ENCODE data around the gene FTSJ1.

The FTSJ1 gene

DNA sequence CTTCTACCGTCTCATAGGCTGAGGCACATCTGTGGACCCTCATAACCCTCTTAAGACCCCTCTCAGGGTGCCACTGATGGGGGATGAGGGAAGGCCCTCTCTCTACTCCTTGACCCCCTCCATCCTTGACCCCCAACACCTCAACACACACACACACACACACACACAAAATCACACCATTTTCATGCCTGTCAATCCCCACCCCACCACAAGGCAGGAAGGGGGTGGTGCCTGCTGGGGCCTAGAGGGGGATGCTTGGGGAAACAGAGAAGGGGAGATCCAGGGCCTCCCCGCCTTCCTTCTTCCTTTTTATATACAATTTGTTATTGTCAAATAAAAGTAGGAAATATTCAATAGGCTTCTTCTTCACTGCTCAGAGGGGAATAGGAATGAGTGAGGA is 44.5 kb downstream of the FTSJ1 start:
- ATAC-seq (ENCODE audit: insufficient read depth, low read depth) (no peak), DNase-seq (peak; percentile 33)
- Histone ChIP-seq H3K9ac (ENCODE audit: low read depth, low read length) (no peak overlapping the region), H3K79me2 (ENCODE audit: insufficient read depth, low read length) (peaks cover 29% of the 10 kb centered on the region), H3K4me3 (ENCODE audit: low read depth in 1 of 2, low read length in 2 of 2) (no peak overlapping the region), H3K9me3 (ENCODE audit: insufficient read depth, low read length, severe bottlenecking) (no peaks in the 10 kb centered on the region), H3K4me1 (ENCODE audit: insufficient read depth, low read length) (peaks cover 37% of the 10 kb centered on the region), H3K27me3 (ENCODE audit: insufficient read depth, low read length, poor library complexity) (no peaks in the 10 kb centered on the region), H3K4me2 (ENCODE audit: insufficient read depth, low read length) (peak overlapping the region; percentile 79; the same call in 1 of the 2 replicates), H3K27ac (ENCODE audit: low read length) (no peak overlapping the region), H2AFZ (ENCODE audit: low read depth, low read length) (peak overlapping the region; percentile 75), H3K36me3 (ENCODE audit: insufficient read depth, low read length) (peaks cover 10% of the 10 kb centered on the region), H4K20me1 (ENCODE audit: insufficient read depth, low read length) (no peaks in the 10 kb centered on the region)
- no peak for TF ChIP-seq EZH2 (IDR thresholded peaks at IDR 0.05; ENCODE audit: borderline replicate concordance, low read depth, low read length, severe bottlenecking)
- TF ChIP-seq, protein P1, sequence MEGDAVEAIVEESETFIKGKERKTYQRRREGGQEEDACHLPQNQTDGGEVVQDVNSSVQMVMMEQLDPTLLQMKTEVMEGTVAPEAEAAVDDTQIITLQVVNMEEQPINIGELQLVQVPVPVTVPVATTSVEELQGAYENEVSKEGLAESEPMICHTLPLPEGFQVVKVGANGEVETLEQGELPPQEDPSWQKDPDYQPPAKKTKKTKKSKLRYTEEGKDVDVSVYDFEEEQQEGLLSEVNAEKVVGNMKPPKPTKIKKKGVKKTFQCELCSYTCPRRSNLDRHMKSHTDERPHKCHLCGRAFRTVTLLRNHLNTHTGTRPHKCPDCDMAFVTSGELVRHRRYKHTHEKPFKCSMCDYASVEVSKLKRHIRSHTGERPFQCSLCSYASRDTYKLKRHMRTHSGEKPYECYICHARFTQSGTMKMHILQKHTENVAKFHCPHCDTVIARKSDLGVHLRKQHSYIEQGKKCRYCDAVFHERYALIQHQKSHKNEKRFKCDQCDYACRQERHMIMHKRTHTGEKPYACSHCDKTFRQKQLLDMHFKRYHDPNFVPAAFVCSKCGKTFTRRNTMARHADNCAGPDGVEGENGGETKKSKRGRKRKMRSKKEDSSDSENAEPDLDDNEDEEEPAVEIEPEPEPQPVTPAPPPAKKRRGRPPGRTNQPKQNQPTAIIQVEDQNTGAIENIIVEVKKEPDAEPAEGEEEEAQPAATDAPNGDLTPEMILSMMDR (IDR thresholded peaks at IDR 0.05; ENCODE audit: borderline replicate concordance, extremely low read depth, low read length, poor library complexity, severe bottlenecking): no peak

DNA sequence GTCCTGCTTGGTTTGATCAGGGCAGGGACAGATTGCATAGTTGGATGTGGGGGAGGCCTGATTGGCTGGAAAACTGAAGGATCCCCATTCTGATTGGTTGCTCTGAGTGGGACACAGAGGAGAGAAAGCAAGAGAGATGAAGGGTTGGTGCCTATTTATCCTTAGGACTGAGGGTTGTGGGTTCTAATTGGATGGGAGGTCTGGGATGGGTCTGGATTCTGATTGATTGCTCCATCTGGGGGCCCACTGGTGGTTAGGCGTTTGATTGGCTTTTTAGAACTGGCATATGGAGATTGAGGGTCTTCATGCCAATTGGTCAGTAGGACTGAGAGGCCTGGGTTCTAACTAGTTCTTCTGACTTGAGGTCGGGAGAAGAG is 45.0 kb downstream of the FTSJ1 start:
- H3K4me1 ChIP-seq (ENCODE audit: insufficient read depth, low read length): peaks cover 37% of the 10 kb centered on the region
- TF ChIP-seq, protein P1 (IDR thresholded peaks at IDR 0.05; ENCODE audit: borderline replicate concordance, extremely low read depth, low read length, poor library complexity, severe bottlenecking): no peak
- no peak for TF ChIP-seq EZH2 (IDR thresholded peaks at IDR 0.05; ENCODE audit: borderline replicate concordance, low read depth, low read length, severe bottlenecking)
- ATAC-seq (ENCODE audit: insufficient read depth, low read depth): no peak
- H3K36me3 ChIP-seq (ENCODE audit: insufficient read depth, low read length): peaks cover 10% of the 10 kb centered on the region
- H4K20me1 ChIP-seq (ENCODE audit: insufficient read depth, low read length): no peaks in the 10 kb centered on the region
- peaks cover 29% of the 10 kb centered on the region for H3K79me2 ChIP-seq (ENCODE audit: insufficient read depth, low read length)
- DNase-seq: no peak
- H3K9ac ChIP-seq (ENCODE audit: low read depth, low read length): peak overlapping the region; percentile 72
- H3K4me3 ChIP-seq (ENCODE audit: low read depth in 1 of 2, low read length in 2 of 2): peak overlapping the region; percentile 13 to 85; a peak in 3 of 4 replicates
- peak overlapping the region; percentile 86 for H3K27ac ChIP-seq (ENCODE audit: low read length)
- no peaks in the 10 kb centered on the region for H3K9me3 ChIP-seq (ENCODE audit: insufficient read depth, low read length, severe bottlenecking)
- peak overlapping the region; percentile 75 for H2AFZ ChIP-seq (ENCODE audit: low read depth, low read length)
- no peaks in the 10 kb centered on the region for H3K27me3 ChIP-seq (ENCODE audit: insufficient read depth, low read length, poor library complexity)
- H3K4me2 ChIP-seq (ENCODE audit: insufficient read depth, low read length): peak overlapping the region; percentile 79

DNA sequence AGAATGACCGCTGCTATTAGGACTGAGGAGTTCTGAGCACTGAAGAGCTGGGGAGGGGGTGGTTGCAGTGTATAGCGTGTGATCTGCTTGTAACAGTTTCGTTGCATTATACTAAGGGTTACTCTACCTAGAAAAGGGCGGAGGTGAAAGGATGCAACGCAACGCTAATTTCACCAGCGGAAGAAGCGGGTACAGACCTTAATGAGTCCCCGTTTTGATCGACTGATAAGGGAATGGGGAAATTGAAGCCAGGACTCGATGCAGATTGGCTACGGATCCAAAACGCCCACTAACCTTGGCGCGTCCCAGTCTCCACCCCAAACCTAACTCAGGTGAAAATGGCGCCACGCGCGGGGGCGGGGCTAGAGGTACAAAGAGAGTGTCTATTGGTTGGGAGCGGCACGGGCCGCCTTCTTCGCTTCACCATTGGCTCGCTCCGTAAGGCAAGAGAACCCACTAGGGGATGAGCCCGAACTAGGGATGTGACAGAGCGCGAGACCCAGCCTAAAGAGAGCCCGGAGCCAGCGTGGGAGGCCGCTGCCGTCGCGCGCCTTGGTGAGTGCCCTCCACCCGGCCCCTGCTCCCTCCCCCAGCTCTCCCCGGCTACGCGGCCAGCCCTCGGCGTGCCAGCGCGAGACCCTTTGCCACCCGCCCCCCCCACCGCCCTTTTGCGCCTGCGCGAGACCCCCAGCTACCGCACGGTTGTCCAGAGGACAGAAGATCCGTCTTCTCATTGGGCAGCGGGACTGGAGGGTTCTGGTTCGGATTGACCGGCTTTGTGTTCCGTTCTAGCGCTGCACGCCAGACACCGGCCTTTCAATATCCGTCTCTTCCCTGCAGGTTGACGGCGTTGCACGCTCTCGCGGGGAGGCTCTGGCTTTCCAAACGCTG is 45.6 kb downstream of the FTSJ1 start, which contains the start of gene EBP:
TSS of gene EBP (plus strand) at position 456 of the 891 bp plus-strand sequence. CDS start 1,964 bp downstream, outside the sequence.
- TF ChIP-seq EZH2 (IDR thresholded peaks at IDR 0.05; ENCODE audit: borderline replicate concordance, low read depth, low read length, severe bottlenecking): no peak
- TF ChIP-seq, protein P1 (IDR thresholded peaks at IDR 0.05; ENCODE audit: borderline replicate concordance, extremely low read depth, low read length, poor library complexity, severe bottlenecking): no peak

More for the DNA sequence above, 45.6 kb downstream of the FTSJ1 start, which contains the start of gene EBP:
- peak within 1 kb of the TSS; percentile 85 for H2AFZ ChIP-seq (ENCODE audit: low read depth, low read length)
- H3K36me3 ChIP-seq (ENCODE audit: insufficient read depth, low read length): peaks cover 13% of the 10 kb centered on the region
- H3K4me2 ChIP-seq (ENCODE audit: insufficient read depth, low read length): peak within 1 kb of the TSS; percentile 79
- peak within 1 kb of the TSS; percentile 52 to 85; a peak in 3 of 4 replicates for H3K4me3 ChIP-seq (ENCODE audit: low read depth in 1 of 2, low read length in 2 of 2)
- no peaks in the 10 kb centered on the region for H3K9me3 ChIP-seq (ENCODE audit: insufficient read depth, low read length, severe bottlenecking)
- no peaks in the 10 kb centered on the region for H3K27me3 ChIP-seq (ENCODE audit: insufficient read depth, low read length, poor library complexity)
- H4K20me1 ChIP-seq (ENCODE audit: insufficient read depth, low read length): no peaks in the 10 kb centered on the region
- peak; percentile 97 for ATAC-seq (ENCODE audit: insufficient read depth, low read depth)
- peak within 1 kb of the TSS; percentile 86 for H3K27ac ChIP-seq (ENCODE audit: low read length)
- H3K4me1 ChIP-seq (ENCODE audit: insufficient read depth, low read length): peaks cover 37% of the 10 kb centered on the region
- peaks cover 29% of the 10 kb centered on the region for H3K79me2 ChIP-seq (ENCODE audit: insufficient read depth, low read length)
- DNase-seq: peak; percentile 95
- H3K9ac ChIP-seq (ENCODE audit: low read depth, low read length): peak within 1 kb of the TSS; percentile 72

Data from DND-41 (cell line).